ENCODE results near the gene SCN11A. TPM values are rescaled to one million over a fixed set of nuclear protein-coding genes. Genes with fewer than 3 reads are reported as not detected.

The SCN11A gene
- total RNA-seq, 4 donors from 2014 or later: 0.10 to 0.64 (median 0.21) TPM

DNA sequence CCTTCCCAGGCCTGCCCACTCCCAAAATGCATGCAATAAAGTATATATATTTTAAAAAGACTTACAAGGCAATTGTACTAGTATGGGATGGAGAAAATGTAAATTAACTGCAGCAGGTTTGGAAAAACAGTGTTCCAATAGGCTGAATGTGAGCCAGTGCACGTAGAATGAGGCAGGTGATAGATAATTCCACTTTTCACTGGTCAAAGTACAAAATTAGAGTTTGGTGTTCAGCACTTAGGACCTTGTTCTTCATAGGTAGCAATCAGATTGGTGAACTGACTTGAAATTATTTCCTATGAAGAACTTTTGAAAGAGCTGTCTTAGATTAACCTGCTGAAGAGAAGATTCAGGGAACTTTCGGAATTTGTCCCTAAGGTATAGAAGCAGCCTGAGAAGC is 2.0 kb upstream of the SCN11A start:
- no peak overlapping the region for H3K27ac ChIP-seq
- peaks cover 20% of the 10 kb centered on the region for H3K4me1 ChIP-seq
- TF ChIP-seq POLR2AphosphoS5 (IDR thresholded peaks at IDR 0.05) (no peak), POLR2A (IDR thresholded peaks at IDR 0.05) (no peak), EP300 (IDR thresholded peaks at IDR 0.05) (no peak), CTCF (IDR thresholded peaks at IDR 0.05) (no peak)
- H3K4me3 ChIP-seq: no peak overlapping the region
- 74% methylated on average over 2 of the region's 2 CpGs for WGBS
- no peaks in the 10 kb centered on the region for H3K9me3 ChIP-seq
- DNase-seq (ENCODE audit: low spot score in 2 of 2): no peak
- no peaks in the 10 kb centered on the region for H3K36me3 ChIP-seq
- no peaks in the 10 kb centered on the region for H3K27me3 ChIP-seq

- H3K4me1 ChIP-seq: peaks cover 20% of the 10 kb centered on the region
- H3K36me3 ChIP-seq: no peaks in the 10 kb centered on the region
- peak overlapping the region; percentile 93 for H3K27ac ChIP-seq
- WGBS: under 1% methylated on average over 11 of the region's 11 CpGs
- TF ChIP-seq POLR2A (IDR thresholded peaks at IDR 0.05) (no peak), CTCF (IDR thresholded peaks at IDR 0.05) (no peak), POLR2AphosphoS5 (IDR thresholded peaks at IDR 0.05) (no peak), EP300 (IDR thresholded peaks at IDR 0.05) (no peak)
- H3K4me3 ChIP-seq: peak overlapping the region; percentile 99
- H3K27me3 ChIP-seq: no peaks in the 10 kb centered on the region
- H3K9me3 ChIP-seq: no peaks in the 10 kb centered on the region
- no peak for DNase-seq (ENCODE audit: low spot score in 2 of 2)
These were observed 839 bp upstream of the SCN11A start for GRCh38 chr3:39052583-39052982.

DNA sequence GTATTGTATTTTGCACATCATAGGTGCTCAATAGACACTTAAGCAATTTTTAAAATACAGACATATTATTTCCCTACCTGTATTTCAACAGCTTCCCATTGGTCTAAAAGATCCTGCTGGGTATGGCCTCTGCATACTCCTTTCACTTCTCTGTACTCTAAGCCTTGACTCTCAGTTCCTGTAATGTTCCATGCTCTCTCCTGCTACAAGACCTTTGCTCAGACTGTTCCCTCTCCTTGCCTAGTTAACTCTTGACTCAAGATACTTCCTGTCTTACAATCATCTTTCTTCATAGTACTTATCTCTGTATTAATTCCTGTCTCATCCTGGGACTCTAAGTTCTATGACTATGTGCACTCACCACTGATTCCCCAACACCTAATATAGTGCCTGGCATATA is 1.7 kb downstream of the SCN11A start:
- Histone ChIP-seq H3K4me1 (peaks cover 20% of the 10 kb centered on the region), H3K27me3 (no peaks in the 10 kb centered on the region), H3K9me3 (no peaks in the 10 kb centered on the region), H3K36me3 (no peaks in the 10 kb centered on the region), H3K4me3 (no peak overlapping the region), H3K27ac (no peak overlapping the region)
- DNase-seq (ENCODE audit: low spot score in 2 of 2): no peak
- TF ChIP-seq CTCF (IDR thresholded peaks at IDR 0.05): no peak
- TF ChIP-seq POLR2A (IDR thresholded peaks at IDR 0.05): no peak
- TF ChIP-seq EP300 (IDR thresholded peaks at IDR 0.05): no peak
- TF ChIP-seq POLR2AphosphoS5 (IDR thresholded peaks at IDR 0.05): no peak

- H3K27me3 ChIP-seq: no peaks in the 10 kb centered on the region
- no peak for DNase-seq (ENCODE audit: low spot score in 2 of 2)
- H3K36me3 ChIP-seq: no peaks in the 10 kb centered on the region
- H3K27ac ChIP-seq: no peak overlapping the region
- no peaks in the 10 kb centered on the region for H3K4me1 ChIP-seq
- no peak overlapping the region for H3K4me3 ChIP-seq
- H3K9me3 ChIP-seq: no peaks in the 10 kb centered on the region
- no peak for TF ChIP-seq POLR2AphosphoS5 (IDR thresholded peaks at IDR 0.05)
- no peak for TF ChIP-seq EP300 (IDR thresholded peaks at IDR 0.05)
- no peak for TF ChIP-seq CTCF (IDR thresholded peaks at IDR 0.05)
These were observed 13.6 kb downstream of the SCN11A start for GRCh38 chr3:39038165-39038564.

DNA sequence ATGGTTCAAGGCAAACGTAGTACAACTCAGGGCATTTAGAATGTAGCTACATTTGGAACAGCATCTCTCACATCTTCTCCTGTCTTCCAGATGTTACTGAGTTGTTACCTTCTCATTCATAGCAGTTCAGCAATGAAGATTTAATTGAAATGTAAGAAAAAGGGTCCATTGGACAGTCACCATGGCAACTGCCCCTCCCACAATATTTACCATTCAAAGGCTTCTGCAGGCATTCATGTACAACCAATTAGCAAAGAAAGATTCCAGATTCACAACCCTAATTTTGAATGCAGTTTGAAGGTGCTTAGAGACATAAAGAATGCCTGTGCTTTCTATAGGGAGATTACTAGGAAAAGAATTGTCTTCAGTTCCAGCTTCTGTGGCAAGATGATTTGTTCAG is 22.2 kb downstream of the SCN11A start:
- no peak overlapping the region for H3K4me3 ChIP-seq
- H3K36me3 ChIP-seq: no peaks in the 10 kb centered on the region
- DNase-seq (ENCODE audit: low spot score in 2 of 2): no peak
- H3K27me3 ChIP-seq: no peaks in the 10 kb centered on the region
- TF ChIP-seq POLR2A (IDR thresholded peaks at IDR 0.05) (no peak), EP300 (IDR thresholded peaks at IDR 0.05) (no peak), POLR2AphosphoS5 (IDR thresholded peaks at IDR 0.05) (no peak)
- 76% methylated on average over 1 of the region's 1 CpG for WGBS
- H3K9me3 ChIP-seq: no peaks in the 10 kb centered on the region
- H3K27ac ChIP-seq: no peak overlapping the region
- peaks cover 10% of the 10 kb centered on the region for H3K4me1 ChIP-seq

GRCh38 chr3:39028546-39028945 is 23.2 kb downstream of the SCN11A start:
- Histone ChIP-seq H3K4me3 (no peak overlapping the region), H3K36me3 (no peaks in the 10 kb centered on the region), H3K4me1 (peaks cover 11% of the 10 kb centered on the region), H3K27ac (no peak overlapping the region), H3K27me3 (no peaks in the 10 kb centered on the region), H3K9me3 (no peaks in the 10 kb centered on the region)
- 49% methylated on average over 3 of the region's 3 CpGs for WGBS
- no peak for DNase-seq (ENCODE audit: low spot score in 2 of 2)
- TF ChIP-seq POLR2AphosphoS5 (IDR thresholded peaks at IDR 0.05) (no peak), EP300 (IDR thresholded peaks at IDR 0.05) (no peak), POLR2A (IDR thresholded peaks at IDR 0.05) (no peak), CTCF (IDR thresholded peaks at IDR 0.05) (no peak)

All from suprapubic skin (tissue), 4 donors.